Central memory CD4-positive, alpha-beta T cell (primary cell): ENCODE data around the gene HYDIN.
"Not testable (repeated sequence)": the region's sequence is repeated elsewhere in the genome, so short reads cannot be mapped to it uniquely, and the experiment has no call there.

ENCODE experiments used
- DNase-seq: peaks from one replicate; pipeline ENCODE4 v3.0.0; 2022

HYDIN gene

GRCh38 chr16:71218306-71218963 is 12.1 kb downstream of the HYDIN start:
- no peak for DNase-seq

- DNase-seq = no peak
These were observed 13.0 kb downstream of the HYDIN start for GRCh38 chr16:71217506-71217905.

DNA sequence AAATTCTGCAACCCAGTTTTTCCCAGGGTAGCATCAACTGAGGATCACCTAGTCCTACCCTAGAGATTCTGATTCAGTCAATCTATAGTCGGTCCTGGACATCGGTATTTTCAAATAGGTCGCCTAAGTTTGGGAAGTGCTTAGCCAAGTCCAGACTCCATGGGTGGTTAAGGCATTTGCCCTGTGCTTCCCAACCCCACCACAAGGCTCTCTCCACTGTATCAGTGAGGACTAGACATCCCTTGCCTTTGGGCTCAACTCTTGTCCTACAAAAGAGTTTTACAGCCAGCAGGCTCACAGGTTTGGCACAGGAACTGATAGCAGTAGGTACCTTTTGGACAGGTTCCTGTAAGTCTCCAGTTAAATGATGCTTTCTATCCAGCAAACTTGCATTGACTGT is 13.8 kb downstream of the HYDIN start:
- DNase-seq = no peak

GRCh38 chr16:71214746-71215381 is 15.7 kb downstream of the HYDIN start:
- no peak for DNase-seq

GRCh38 chr16:71205482-71206131 is 24.9 kb downstream of the HYDIN start:
- no peak for DNase-seq

DNA sequence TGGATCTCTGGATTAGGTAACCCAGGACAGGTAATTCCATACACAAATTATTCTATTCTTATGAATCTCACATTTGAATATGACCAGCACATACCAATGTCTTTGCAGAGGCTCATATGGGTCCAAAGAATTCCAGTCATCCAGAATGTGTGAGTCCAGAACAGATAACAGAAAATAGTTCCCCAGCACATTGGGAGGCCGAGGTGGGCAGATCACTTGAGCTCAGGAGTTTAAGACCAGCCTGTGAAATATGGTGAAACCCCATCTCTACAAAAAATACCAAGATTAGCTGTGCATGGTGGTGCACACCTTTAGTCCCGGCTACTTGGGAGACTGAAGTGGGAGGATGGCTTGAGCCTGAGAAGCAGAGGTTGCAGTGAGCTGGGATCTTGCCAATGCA is 26.9 kb downstream of the HYDIN start:
- DNase-seq = no peak

GRCh38 chr16:71201556-71201955 is 29.0 kb downstream of the HYDIN start:
- no peak for DNase-seq

GRCh38 chr16:71201054-71201453 is 29.5 kb downstream of the HYDIN start:
- no peak for DNase-seq

GRCh38 chr16:71198408-71198807 is 32.1 kb downstream of the HYDIN start:
- no peak for DNase-seq

DNA sequence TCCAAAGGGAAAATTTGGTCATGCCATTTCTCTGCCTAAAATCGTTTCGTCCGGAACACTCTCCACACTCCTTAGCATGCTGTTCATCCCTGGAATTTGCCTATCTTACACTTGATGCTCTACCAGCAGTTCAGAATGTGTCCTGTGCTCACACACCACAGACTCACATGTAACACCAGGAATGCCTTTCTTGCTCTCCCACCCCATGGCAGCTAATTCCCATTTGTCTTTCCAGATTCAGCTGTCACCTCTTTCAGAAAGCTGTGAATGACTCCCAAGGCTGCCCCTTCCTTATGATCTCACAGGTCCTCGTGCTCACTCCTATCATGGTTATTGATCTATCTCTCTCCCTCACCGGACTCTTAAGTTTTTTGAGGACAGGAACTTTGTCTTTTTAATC is 38.1 kb downstream of the HYDIN start:
- DNase-seq = no peak

GRCh38 chr16:71188956-71189712 is 41.4 kb downstream of the HYDIN start:
- DNase-seq = no peak

- no peak for DNase-seq
These were observed 45.2 kb downstream of the HYDIN start for GRCh38 chr16:71185347-71185746.

DNA sequence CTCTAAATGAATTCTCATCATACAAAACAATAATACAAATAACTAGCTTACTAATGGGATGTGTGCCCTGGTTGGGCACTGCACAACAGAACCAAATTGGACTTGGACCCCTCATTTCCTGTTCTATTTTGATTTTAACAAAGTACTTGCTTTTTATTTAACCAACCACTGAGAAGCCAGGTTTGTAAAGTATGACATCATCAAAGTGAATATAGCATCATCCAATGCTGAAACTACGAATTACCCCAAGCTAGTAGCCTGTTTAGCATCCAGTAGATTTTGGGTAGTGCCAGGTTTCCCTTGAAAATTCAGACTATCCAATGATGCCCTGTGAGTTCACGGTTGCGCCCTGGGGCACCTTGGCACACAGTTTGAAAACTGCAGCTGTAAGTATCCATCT is 51.0 kb downstream of the HYDIN start:
- DNase-seq = no peak

DNA sequence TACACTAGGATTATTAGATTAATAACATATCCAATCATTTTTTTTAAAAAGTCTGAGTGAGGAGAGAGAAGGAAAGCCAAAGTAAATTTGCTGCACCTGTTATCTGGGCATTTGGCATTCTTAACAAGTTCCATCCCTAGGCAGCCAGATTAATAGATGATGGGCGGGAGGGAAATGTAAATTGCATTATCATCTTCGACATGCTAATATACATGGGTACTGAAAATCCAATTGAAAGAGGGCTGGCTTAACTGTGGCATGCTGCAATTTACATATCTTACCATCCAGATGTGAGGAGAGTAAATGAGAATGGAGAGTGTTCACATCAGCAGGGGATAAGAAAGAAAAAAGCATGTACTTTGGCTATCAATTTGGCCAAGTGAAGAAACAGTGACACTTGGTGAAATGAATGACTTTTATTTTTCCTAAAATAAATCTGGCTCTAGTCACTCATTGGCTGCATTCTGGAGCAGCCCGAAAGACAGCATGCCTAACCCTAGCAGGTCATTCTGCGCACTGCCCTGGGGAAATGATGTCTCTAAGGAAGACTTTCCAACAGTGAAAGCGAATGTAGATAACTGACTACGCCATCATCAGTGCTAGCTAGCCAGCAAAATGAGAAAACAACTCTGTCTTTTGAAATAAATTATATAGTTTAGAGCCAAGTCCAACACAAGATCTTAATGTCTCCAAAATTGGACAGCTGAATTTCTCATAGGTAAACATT is 57.9 kb downstream of the HYDIN start:
- DNase-seq = no peak

GRCh38 chr16:71161007-71161406 is 69.5 kb downstream of the HYDIN start:
- DNase-seq = not testable (repeated sequence)

DNA sequence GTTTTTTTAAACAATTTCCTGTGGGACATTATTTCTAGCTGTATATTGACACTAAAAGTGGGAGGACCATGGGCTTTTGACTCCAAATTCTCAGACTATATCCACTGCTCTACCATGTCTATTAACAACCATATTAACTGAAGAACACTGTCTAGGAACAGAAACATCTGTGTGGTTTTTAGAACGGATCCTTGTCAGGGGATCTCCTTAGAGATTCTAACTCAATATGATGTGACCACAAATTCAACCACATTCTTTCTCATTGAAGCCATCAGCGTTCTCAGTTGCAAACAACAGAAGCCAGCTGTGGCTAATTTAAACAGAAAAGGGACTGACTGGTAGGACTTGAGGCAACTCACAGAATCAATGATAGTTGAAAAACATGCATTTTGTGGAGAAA is 73.2 kb downstream of the HYDIN start:
- DNase-seq = not testable (repeated sequence)

GRCh38 chr16:71153329-71153728 is 77.2 kb downstream of the HYDIN start:
- not testable (repeated sequence) for DNase-seq

DNA sequence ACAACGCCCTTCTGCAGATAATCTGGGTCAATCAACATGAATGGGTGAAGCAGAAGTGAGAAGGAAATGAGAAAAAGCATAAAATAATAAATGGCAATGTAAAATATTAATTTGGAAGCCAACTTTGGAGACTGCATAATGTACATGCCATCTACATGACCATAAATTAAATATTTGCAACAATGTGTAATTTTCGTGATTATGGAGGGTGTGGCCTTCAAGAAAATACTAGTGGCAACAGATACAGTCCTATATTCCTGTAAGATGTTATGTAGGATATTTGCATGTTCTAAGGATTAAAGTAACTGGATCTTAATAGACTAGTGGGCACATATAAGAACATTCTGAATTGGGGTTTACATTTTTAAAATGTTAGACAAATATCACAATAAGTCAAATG is 78.9 kb downstream of the HYDIN start:
- DNase-seq = not testable (repeated sequence)

- DNase-seq = not testable (repeated sequence)
These were observed 87.3 kb downstream of the HYDIN start for GRCh38 chr16:71143246-71143645.

- DNase-seq = not testable (repeated sequence)
These were observed 120.0 kb downstream of the HYDIN start for GRCh38 chr16:71110565-71110964.

DNA sequence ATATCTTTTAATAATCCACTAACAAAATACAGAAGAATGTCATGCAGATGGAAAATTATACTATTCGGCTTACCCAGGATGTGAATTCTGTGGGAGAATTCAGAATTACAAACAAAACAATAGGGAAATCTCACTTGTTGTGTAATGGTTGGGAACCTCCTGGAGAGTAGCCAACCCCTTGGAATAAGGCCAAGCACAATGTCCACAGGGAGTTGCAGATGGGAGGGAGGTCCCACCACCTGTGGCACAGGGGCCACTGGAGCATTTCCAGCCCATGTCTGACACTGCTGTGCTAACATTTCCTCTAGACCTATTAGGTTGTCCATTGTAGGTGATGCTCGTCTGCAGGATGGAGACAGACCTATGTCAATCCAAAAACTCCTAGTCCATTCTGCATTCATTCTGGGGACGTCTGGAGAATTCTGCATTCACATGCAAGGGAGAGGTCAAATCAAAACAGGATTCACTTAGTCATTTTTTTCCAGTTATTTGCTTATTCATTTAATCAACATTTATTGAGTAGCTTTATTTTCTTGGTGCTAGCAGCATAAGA is 120.8 kb downstream of the HYDIN start:
- DNase-seq = not testable (repeated sequence)

DNA sequence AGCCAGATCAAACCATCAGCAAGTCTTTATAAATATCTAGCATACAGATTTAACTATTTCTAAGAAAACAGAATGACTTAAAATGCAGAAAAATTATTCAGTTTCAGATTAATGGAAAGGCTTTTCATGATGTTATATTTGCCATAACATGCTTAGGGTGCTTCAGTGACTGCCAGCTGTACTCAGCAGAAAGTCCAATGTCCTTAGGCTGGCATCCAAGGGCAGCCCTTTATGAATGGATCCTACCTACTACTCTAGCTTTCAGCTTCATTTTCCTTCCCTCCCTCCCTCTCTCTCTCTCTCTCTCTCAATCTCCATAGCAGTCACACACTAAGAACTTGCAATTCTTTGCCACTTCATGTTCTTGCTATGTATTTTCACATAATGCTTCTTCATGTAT is 124.6 kb downstream of the HYDIN start:
- DNase-seq = not testable (repeated sequence)
